GM12875 (cell line): ENCODE data around the gene YY2.
A peak's percentile ranks its signal among the peaks of the same experiment; 100 is the strongest.

Experiments
- H3K4me3 ChIP-seq: one replicate; pipeline ENCODE4 v1.5.1; 2011; ENCODE audit warnings: low read depth, low read length, control low read depth
- CTCF ChIP-seq: IDR thresholded peaks from 2 replicates; pipeline ENCODE4 v1.5.1; 2011; ENCODE audit warnings: low read depth, mild to moderate bottlenecking, control low read depth, inconsistent platforms, low read length, moderate library complexity, borderline replicate concordance; ENCODE audit not compliant: insufficient read depth

Gene YY2

GRCh38 chrX:21821875-21822274 is 33.9 kb upstream of the YY2 start:
- TF ChIP-seq CTCF, result no peak

GRCh38 chrX:21831496-21831895 is 24.3 kb upstream of the YY2 start:
- H3K4me3 ChIP-seq, result no peak overlapping the region
- no peak for TF ChIP-seq CTCF

More at GRCh38 chrX:21821875-21822274, 33.9 kb upstream of the YY2 start:
- no peak overlapping the region for H3K4me3 ChIP-seq

- no peak for TF ChIP-seq CTCF
- H3K4me3 ChIP-seq, result no peak overlapping the region
Measured at GRCh38 chrX:21837056-21837455, 18.7 kb upstream of the YY2 start.

GRCh38 chrX:21838937-21839333 is 16.9 kb upstream of the YY2 start:
- TF ChIP-seq CTCF, result no peak
- H3K4me3 ChIP-seq, result peak overlapping the region; percentile 56

- peak within 1 kb of the TSS; percentile 56 for H3K4me3 ChIP-seq
- TF ChIP-seq CTCF, result no peak
Measured at GRCh38 chrX:21839334-21840192, 16.2 kb upstream of the YY2 start, which contains the start of gene MBTPS2. TSS of gene MBTPS2 (plus strand) at chrX:21839617. CDS start at chrX:21839735, 118 bp downstream.

GRCh38 chrX:21840193-21840545 is 15.6 kb upstream of the YY2 start:
- no peak for TF ChIP-seq CTCF

GRCh38 chrX:21843179-21843578 is 12.6 kb upstream of the YY2 start:
- H3K4me3 ChIP-seq, result no peak overlapping the region
- TF ChIP-seq CTCF, result no peak

More at GRCh38 chrX:21840193-21840545, 15.6 kb upstream of the YY2 start:
- H3K4me3 ChIP-seq, result peak overlapping the region; percentile 56
